HG03159 (cell line): ENCODE results near the gene ATXN7L2.
A peak's percentile ranks its signal among the peaks of the same experiment; 100 is the strongest.

Experiments used
- ATAC-seq: cut with Tn5 transposase; IDR thresholded peaks from one replicate; pipeline ENCODE4 v1.9.1; 2021; ENCODE audit warnings: mild to moderate bottlenecking, moderate library complexity; ENCODE audit not compliant: unreplicated experiment

Gene ATXN7L2

DNA sequence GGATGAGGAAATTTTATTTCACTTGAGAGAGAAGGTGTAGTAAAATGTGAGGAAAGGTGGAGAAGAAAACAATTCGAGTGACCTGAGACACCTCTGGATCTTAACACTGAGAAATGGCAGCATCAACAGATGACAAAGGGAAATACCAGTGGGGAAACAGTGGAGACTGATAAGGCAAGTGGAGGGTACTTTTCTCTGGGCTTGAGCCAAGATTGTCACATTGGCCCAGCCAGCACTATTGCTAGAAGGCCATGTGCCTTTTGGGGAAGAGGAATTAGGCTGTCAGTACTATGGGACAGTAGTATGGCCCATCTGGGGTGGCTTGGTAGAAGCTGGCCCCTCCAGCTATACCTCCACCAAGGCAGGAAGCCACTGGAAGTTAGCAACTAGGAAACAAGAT, 9.0 kb upstream of the ATXN7L2 start:
- ATAC-seq = no peak

DNA sequence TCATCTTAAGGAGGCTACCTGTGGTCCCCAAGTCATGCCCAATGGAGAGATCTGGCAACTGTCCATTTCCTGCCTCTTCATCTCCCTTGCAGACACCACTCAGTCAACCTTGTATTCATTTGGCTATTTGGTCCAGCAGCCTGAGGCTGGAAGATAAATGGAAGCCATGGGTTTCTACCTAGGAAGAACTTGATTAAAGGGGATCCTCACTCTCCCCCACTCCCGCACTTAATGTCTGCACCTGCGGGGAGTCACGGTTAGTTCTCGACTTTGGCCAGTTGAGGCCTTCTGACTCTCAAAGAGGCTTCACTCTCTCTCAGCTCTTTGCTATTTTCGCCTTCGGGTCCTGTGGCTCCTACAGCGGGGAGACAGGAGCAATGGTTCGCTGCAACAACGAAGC, 8.4 kb upstream of the ATXN7L2 start:
- no peak for ATAC-seq

DNA sequence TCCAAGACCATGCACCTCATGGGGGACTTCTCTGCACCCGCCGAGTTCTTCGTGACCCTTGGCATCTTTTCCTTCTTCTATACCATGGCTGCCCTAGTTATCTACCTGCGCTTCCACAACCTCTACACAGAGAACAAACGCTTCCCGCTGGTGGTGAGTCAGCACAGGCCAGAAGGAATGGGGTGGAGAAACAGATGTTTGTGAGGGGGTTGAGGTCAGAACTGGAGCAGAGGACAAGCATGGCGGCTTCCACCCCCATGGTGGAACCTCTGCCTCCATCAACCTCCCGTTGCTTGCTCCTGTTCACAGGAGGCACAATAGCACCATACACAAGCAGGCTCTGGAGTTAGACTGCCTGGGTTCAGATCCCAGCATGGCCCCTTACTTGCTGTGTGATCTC, 6.9 kb upstream of the ATXN7L2 start:
- ATAC-seq = no peak

DNA sequence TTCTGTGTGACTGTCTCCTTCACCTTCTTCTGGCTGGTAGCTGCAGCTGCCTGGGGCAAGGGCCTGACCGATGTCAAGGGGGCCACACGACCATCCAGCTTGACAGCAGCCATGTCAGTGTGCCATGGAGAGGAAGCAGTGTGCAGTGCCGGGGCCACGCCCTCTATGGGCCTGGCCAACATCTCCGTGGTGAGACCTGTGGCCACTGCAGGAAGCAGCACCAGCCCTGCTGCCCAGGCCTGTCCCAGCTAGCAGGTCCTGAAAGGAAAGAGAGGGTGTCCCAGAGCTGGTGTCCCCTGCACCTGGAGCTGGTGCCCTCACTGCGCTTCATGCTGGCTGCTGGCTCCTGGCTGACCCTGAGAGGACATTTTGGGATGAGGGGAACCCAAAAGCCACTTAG, 5.9 kb upstream of the ATXN7L2 start:
- no peak for ATAC-seq

DNA sequence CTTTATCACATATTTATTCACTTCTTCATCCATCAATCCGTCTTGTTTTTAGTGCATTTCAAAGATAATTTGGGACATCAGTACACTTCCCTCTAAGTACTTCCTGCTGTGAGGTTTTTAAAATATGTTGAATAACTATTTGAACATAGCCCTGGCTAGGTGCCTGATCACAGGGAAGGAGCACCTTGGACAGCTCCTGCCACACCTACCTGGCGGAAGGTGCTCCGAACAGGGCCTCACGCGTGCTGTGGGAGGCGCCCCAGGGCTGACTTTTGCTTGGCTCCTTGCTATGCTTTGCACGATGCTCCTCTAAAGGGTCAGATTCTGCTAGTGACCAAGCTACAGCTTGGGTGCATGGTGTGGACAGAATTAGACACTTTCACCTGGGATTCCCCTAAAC, 4.9 kb upstream of the ATXN7L2 start:
- ATAC-seq = no peak

GRCh38 chr1:109479311-109479710, 4.4 kb upstream of the ATXN7L2 start:
- ATAC-seq = no peak

- no peak for ATAC-seq
Measured at GRCh38 chr1:109479901-109480300, 3.8 kb upstream of the ATXN7L2 start.

DNA sequence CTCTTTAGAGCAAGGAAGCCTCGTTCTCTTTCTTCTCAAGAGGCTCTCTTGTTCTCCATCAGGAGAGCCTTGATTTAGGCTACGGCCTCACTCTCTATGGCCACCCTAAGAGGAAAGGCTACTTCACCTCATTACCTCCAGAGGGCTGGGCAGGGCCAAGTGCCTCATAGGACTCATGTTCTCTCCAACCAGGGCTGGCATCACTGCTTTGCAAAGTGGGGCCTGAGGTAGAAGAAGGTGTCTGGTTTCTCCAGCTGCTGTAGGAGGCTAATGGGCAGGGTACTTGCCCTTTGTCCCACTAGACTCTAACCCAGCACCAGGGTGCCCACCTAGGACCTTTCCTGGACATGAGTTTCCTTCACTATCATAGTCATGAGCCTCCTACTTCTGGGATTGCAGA, 2.1 kb upstream of the ATXN7L2 start:
- ATAC-seq = no peak

DNA sequence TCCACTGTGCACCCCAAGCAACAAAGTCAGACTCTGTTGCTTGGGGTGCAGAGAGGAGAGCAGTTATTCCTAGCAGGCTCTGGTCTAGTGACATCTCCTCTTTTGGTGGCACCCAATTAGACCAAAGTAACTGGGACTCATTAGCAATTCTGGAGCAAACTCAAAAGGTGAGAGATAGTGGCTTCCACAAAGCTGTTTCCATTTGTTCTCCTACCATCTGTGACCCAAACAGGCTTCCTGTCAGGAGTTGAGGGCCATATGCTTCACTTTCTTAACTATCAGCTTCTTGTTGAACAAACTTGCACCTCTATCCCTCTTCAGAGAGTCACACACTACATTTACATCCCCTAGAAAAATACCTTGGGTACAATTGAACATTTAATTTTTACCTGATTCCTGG, 1.5 kb upstream of the ATXN7L2 start:
- no peak for ATAC-seq

- ATAC-seq = peak; percentile 17
Measured at GRCh38 chr1:109482791-109483671, 674 bp upstream of the ATXN7L2 start.

DNA sequence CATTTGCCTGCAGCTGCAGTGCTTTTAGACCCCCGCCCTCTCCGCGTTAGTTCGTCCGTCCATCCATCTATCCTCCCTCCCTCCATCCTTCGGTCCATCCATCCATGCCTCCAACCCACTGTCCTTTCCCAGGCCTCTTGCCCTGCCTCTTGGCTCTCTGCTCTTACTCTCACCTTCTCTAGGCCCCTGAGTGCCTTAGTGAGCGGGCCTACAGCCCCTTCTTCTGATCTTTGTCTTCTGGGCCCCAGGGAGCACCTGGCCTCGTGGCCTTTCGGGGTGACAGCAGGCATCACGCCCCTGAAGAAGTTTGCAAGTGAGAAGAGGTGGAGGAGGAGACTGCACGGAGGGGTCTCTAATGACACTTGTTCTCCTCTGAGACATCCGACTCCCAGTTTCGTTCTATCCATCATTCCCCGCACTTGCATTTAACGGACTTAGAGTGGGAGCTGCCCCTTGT, 842 bp downstream of the ATXN7L2 start:
- ATAC-seq = no peak

GRCh38 chr1:109485001-109485400, 1.3 kb downstream of the ATXN7L2 start:
- ATAC-seq = no peak

DNA sequence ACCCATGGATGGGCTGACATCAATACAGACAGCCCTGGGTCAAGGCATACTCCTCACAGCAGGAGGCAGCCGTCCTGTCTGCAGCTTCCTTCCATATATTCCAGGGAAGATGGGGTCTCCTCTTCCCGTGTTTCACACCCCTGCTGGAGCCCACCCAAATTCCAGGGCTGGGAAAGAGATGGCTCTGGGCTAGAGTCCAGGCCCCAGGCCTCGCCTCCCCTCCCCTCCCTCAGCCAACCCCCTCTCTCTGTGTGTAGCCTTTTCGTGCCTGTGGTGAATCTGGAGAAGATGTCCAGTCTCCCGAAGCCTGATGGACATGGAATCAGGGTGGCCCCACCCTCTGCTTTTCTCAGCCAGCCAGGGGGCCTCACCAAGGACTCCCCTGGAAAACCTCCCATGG, 3.6 kb downstream of the ATXN7L2 start:
- ATAC-seq = no peak

DNA sequence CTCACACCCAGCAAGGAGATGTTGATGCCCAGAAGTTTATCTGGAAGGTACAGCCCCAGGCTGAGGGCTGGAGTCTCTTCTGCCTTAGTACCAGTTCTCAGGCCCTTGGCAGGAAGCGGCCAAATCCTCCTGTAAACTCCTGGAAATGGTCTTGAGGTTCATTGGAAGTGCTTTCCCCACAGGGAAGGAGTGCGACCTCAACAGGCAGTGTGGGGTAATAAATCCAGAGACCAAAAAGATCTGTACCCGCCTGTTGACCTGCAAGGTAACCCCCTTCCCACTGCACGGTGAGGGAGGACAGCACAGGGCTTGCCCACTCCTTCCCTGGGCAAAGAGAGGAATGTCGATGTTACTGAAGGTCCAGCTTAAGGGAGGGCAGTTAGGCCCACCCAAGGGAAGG, 4.5 kb downstream of the ATXN7L2 start:
- ATAC-seq = no peak

- ATAC-seq = no peak
Measured at GRCh38 chr1:109488696-109489095, 5.0 kb downstream of the ATXN7L2 start.

DNA sequence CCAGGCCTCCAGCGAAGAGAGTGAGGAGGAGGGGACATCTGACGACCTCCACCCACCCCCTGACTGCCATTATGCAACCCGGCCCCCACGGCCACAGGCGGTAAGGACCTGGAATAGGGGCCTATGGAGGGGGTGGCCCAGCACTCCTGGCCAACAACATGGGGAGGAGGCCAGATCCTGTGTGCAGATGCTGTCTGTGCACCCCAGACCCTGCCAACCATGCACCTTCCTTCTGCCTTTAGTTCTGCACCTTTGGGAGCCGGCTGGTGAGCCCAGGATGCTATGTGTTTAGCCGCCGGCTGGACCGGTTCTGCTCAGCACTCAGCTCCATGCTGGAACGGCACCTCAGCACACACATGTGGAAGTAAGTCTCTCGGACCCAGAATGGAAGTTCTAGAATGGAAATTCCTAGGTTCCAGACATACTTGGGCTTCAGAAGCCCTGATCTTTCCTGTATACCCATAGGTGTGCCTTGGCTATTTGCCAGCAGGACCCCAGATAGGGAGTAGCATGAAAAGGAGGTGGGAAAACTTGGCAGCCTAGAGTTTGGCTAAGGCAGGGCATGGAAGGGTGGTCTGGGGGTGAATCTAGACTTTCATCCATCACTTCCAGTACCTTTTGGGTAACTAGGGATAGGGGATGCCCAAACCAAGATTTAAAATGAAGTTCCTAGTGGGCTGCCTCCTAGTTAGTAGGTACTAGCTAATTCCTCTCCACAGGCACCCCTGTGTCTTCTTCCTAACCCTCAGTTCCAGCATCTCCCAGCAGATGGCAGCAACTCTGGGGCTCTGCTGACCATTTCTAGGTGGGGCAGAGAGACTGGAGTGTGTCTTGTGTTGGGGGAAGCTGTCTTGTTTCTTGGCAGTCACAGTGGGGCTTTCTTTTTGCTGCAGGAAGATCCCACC, 6.6 kb downstream of the ATXN7L2 start:
- no peak for ATAC-seq

DNA sequence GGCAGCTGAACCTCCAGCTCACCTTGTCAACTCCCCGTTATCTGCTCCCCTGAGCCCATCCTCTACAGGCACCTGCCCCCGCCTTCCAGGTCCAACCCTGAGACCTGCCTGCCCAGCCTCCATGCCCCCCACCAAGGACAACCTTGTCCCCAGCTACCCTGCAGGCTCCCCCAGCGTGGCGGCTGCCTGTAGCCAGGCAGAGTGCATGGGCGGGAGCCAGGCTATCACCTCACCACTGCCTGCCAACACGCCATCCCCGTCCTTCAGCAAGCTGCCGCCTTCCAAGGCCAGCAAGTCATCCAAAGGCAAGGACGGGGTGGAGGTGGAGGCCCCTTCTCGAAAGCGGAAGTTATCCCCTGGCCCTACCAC, 7.2 kb downstream of the ATXN7L2 start:
- no peak for ATAC-seq

DNA sequence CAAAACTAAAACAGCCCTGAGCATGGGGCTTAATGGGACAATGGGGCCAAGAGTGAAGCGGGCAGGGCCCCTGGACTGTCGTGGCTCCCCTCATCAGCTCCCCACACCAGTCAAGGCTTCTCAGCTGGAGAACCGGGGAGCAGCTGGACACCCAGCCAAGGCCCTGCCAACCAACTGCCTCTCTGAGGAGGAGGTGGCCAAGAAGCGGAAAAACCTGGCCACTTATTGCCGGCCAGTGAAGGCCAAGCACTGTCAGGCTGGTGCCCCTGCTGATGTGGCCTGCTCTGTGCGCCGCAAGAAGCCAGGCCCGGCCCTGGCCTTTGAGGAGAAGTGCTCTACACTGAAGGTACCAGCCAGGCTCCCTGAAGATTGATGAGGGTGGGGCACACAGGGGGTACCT, 7.7 kb downstream of the ATXN7L2 start:
- no peak for ATAC-seq

GRCh38 chr1:109492779-109493178, 9.1 kb downstream of the ATXN7L2 start:
- ATAC-seq = no peak

- no peak for ATAC-seq
Measured at GRCh38 chr1:109493227-109493626, 9.5 kb downstream of the ATXN7L2 start.

DNA sequence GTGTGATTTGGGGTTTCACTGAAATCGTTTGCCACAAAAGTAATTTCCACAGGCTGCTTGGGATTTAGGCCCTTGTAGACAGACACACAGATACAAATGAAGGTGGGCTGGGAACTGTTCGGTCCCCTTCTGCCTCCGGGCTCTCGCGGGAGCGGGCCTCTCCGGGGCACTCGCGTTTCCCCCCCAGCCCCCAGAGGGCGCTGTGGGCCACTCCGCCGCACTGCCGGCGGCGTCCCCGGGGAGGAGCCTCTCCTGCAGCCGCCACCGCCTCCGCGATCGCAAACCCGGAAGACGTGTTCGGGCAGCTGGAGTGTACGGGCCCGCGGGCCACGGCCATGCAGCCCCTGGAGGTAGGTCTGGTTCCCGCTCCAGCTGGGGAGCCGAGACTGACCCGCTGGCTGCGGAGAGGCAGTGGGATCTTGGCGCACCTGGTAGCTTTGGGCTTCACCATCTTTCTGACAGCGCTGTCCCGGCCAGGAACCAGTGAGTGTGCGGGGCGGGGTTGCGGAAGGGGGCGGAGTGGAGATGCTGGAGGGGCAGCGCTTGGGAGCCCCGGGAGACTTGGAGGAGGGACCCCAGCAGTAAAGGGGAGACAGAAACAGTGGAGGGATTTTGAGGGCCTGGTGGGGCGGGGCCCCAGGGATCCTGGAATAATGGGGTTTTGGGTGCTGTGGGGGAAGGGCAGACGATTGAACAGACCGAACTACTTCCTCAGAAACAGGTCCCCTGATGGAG, 10.3 kb downstream of the ATXN7L2 start, which contains the start of gene CYB561D1:
Gene CYB561D1, plus strand, starts transcription at position 290 of the 735 bp plus-strand sequence. Its CDS starts 46 bp downstream, at position 336.
- peak; percentile 86 for ATAC-seq
